Stimulated activated CD8-positive, alpha-beta memory T cell treated with anti-CD3 and anti-CD28 coated beads, Interleukin-4, amount 100 ng/mL, for 24 hours (primary cell): ENCODE data around the gene BCHE.

Source experiments
- DNase-seq: peaks from one replicate; pipeline ENCODE4 v3.0.0-alpha.2; 2020; ENCODE audit warnings: low read depth

BCHE gene

DNA sequence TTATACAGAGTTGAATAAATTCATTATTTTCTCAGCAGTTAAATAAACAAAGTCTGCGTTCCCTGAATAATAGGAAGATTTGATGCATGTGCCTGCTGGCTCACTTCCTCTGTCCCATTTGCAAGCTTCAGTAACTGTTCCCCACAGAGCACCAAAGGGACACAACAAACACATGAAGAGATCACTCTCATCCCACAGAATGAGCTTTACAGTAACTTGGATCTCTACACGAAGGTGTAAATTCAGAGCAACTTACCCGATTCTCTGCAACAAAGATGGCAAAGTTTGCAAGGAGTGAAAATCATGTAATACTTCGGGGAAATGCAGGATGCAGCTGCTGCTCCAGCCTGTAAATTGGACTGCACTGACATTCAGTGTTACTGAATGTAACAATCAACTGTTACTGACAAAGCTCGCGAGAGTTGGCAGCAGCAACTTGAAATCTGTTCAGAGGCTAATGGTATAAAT, at the start of gene BCHE:
Gene BCHE, minus strand, starts transcription at position 366 of the 468 bp plus-strand sequence. CDS start 6,390 bp downstream, outside the sequence.
- DNase-seq: no peak

GRCh38 chr3:165885558-165886270, 48.5 kb upstream of the BCHE start:
- DNase-seq: no peak

DNA sequence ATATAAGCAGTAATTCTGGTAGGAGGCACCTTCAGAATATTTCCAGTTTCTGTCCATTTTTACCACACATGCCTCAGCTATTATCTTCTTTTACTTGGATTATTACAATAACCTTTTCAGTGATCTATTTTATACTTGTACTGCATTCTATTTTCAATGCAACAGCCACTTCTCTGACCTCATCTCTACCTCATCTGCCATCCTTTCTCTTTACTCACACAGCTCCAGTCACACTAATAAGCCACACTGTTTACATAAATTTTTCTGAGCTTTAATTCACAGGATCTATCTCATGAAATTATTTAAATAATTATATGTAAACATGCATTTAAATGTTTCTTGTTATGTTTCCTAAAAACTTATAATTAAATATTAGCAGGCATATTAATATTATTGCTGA, 47.3 kb upstream of the BCHE start:
- DNase-seq: no peak

- no peak for DNase-seq
Observed at GRCh38 chr3:165883863-165884478, 46.7 kb upstream of the BCHE start.

DNA sequence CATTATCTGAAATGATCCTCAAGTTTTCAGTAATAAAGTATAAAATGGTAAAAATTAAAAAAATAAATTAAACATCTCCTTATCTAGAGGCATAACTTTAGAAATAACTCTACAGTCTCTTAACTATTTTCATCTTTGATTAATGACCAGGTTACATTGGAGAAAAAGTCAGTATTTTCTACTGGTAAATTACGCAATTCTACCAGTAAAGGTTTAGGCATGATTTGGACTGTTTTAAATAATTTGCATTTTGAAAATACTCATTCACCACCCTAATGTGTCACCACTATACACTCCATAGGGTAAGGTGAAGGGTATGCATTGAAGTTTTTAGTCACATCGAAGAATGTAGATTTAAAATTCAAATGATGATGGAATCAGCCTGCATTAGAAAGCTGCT, 45.9 kb upstream of the BCHE start:
- no peak for DNase-seq

GRCh38 chr3:165875644-165876043, 38.4 kb upstream of the BCHE start:
- DNase-seq: no peak

GRCh38 chr3:165874663-165875489, 37.7 kb upstream of the BCHE start:
- no peak for DNase-seq

GRCh38 chr3:165868088-165868487, 30.9 kb upstream of the BCHE start:
- no peak for DNase-seq

GRCh38 chr3:165859061-165859460, 21.8 kb upstream of the BCHE start:
- no peak for DNase-seq

DNA sequence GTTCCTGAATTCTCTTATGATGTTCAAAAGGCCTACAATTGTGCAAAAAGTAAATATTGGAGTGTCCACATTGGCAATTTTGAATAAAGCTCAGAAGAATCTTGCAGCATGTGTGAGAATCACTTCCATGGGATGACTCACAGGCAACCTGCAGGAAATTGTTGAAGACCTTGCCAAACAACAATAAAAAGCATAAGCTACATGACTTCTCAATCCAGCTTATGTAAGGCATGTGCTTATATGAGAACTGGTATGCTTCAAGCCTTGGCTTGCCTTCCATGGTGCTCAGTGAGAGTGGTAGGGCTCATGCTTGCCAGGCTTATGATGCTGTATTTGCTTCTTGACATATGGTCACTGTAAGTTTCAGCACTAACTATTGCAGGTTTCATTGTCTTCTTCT, 18.4 kb upstream of the BCHE start:
- DNase-seq: no peak

- DNase-seq: no peak
Observed at GRCh38 chr3:165854696-165855095, 17.5 kb upstream of the BCHE start.

GRCh38 chr3:165852711-165853110, 15.5 kb upstream of the BCHE start:
- no peak for DNase-seq

GRCh38 chr3:165852191-165852590, 15.0 kb upstream of the BCHE start:
- no peak for DNase-seq

GRCh38 chr3:165846056-165846455, 8.8 kb upstream of the BCHE start:
- no peak for DNase-seq

GRCh38 chr3:165839296-165840076, 2.3 kb upstream of the BCHE start:
- DNase-seq: no peak

DNA sequence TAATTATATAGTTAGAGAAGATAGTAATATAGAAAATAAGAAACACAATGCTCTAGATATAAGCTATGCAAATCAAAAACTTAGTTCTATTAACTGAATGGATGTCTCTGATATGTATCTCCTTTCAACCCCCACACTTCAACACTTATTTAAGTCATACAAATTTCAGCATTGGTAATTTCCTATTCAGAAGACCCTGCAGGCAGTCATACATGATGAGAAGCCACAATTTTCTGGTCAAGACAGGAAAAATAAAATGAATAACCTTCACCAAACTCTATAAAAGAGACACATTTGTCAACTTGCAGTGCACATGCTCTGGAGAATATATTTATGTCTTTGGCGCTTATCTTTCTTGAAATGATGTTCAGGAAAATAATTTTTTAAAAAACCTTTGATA, 578 bp upstream of the BCHE start:
- DNase-seq: no peak

- no peak for DNase-seq
Observed at GRCh38 chr3:165835431-165835830, 1.8 kb downstream of the BCHE start.

DNA sequence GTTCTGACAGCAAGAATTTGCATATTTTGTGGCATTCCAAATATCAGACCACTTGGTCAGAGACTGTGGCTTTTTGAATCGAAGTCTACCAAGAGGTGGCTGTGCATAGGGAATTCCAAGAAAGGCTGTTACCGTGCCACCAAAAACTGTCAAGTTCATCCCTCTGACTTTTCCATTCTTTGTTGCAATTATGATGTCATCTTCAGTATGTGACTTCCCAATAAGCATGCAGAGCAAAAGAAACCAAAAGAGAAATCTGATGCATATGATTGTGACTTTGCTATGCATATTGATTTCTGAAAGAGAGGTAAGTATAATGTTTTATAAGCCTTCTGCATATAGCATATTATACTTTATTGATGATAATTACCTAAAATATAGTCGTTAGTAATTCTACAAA, 6.5 kb downstream of the BCHE start:
- no peak for DNase-seq

DNA sequence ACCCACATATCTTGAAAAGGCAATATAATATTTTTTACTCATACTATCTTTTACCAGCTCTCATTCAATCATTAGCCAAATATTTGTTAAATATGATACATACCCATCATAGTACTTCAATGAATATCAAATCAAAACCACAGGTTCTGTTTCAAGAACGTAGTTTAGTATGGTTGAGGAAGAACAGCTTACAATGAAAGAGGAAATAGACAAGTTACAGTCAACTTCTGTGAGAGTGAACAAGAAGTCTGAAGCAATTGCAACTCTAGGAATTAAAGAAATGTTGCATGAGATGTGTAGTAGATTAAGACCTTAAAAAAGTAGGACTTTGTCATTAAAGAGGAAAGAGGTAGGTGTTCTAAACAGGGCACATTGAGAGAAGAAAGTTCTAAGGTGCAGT, 9.3 kb downstream of the BCHE start:
- DNase-seq: no peak

- DNase-seq: no peak
Observed at GRCh38 chr3:165827233-165827632, 10.0 kb downstream of the BCHE start.

GRCh38 chr3:165820671-165821123, 16.5 kb downstream of the BCHE start:
- no peak for DNase-seq

- no peak for DNase-seq
Observed at GRCh38 chr3:165817160-165817709, 20.0 kb downstream of the BCHE start.
